ENCODE data around the gene CARNS1. TPM values are rescaled to one million over a fixed set of nuclear protein-coding genes. Genes with fewer than 3 reads are reported as not detected.

Gene CARNS1
- total and polyA plus RNA-seq, 2 of the 8 experiments (the other 6 are each of a cell fraction or from before 2014, with no cell fraction given), result 0.82 to 1.1 TPM

DNA sequence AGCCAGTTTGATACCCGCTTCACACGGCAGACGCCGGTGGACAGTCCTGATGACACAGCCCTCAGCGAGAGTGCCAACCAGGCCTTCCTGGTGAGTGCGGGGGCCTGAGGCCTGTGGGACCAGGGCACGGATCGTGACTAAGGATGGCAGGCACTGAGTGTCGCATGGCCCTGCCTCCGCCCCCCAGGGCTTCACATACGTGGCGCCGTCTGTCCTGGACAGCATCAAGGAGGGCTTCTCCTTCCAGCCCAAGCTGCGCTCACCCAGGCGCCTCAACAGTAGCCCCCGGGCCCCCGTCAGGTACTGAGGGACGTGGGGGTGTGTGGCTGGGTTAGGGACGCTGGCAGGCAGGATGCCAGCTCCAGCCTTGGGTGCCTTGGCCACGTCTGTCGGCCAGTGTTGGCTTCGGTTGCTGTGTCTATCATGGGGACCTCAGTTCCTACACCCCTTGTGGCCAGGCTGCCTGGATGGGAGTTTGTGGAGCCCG, 19.0 kb downstream of the CARNS1 start (continued):
- TF ChIP-seq EP300 (IDR thresholded peaks at IDR 0.05; ENCODE audit: borderline replicate concordance in 1 of 2, low read depth in 2 of 2, low read length in 2 of 2), result no peak
- TF ChIP-seq SP4 (IDR thresholded peaks at IDR 0.05; ENCODE audit: low read length), result no peak
- no peak for TF ChIP-seq RBBP5 (IDR thresholded peaks at IDR 0.05; ENCODE audit: borderline replicate concordance, low read depth, low read length)
- no peak for TF ChIP-seq EZH2 (IDR thresholded peaks at IDR 0.05; ENCODE audit: low read depth, low read length, severe bottlenecking)
- TF ChIP-seq ZNF274 (IDR thresholded peaks at IDR 0.05; ENCODE audit: borderline replicate concordance, extremely low read depth, low read length), result no peak
- no peak for TF ChIP-seq CTBP2 (IDR thresholded peaks at IDR 0.05; ENCODE audit: borderline replicate concordance, insufficient read depth, insufficient read length, low read length)
- TF ChIP-seq KDM1A (IDR thresholded peaks at IDR 0.05; ENCODE audit: borderline replicate concordance, low read length), result no peak
